NOMO-1 (cell line): Measurements from ENCODE around the gene SPOCK3.
"Not testable (repeated sequence)": the region's sequence is repeated elsewhere in the genome, so short reads cannot be mapped to it uniquely, and the experiment has no call there.

Source experiments
- DNase-seq, 2 experiments: peaks; one replicate each; lab custom pipeline; 2025; ENCODE audit not compliant: unreplicated experiment in 2 of 2; lab: John Stamatoyannopoulos, UW

SPOCK3 gene

DNA sequence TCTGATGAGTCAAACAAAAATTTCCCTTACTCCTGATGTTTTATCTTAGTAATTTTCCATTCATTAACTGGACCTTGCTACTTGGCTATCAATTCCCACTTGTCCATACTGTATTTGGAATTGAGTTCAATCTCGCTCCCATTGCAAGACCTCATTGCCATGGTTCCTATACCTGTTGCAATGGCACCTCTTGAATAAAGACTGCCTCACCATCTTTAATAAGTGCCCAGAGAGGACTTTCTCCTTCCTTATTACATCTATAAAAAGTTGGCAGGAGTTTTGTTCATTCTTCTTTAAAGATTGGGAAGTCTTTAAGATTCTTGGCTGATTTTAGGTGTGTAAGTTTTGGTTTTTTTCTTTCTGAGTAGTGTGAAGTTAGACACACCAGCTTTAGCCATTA lies 397.4 kb downstream of the SPOCK3 start:
- no peak for DNase-seq

DNA sequence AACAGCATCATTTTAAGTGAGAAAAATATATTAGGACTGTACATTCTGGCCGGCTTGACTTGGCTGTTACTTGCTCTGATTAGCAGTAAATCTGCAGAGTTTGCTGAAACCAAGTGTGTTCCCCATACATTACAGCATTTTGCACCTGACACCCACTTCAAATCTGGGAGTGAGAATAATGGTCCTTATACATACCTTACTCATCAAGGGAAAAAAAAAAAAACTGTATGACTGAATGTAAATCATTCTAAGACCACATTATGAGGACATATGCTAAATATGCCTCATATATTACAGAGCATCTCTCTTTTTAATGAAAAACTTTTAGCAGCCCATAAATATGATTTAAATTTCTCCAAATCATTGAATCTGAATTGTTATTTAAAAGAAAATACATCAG lies 406.7 kb downstream of the SPOCK3 start:
- DNase-seq = no peak

DNA sequence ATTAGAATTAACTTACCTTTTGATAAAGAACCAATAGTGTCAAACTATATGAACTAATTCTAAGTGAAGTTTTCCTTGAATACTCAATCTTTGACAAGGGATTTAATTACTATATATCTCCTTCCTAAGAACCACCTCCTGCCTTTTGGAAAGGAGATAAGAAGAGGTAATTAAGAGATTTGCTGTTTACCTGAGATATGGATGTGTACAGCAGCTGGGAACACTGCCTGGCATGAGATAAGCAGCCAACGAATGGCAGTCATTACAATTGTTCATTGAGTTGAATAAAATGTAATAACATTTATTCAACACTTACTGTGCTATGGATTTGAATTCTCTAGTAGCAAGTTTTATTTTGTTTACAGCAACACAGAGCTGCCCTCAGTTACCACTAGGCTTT lies 407.1 kb downstream of the SPOCK3 start:
- DNase-seq = no peak

DNA sequence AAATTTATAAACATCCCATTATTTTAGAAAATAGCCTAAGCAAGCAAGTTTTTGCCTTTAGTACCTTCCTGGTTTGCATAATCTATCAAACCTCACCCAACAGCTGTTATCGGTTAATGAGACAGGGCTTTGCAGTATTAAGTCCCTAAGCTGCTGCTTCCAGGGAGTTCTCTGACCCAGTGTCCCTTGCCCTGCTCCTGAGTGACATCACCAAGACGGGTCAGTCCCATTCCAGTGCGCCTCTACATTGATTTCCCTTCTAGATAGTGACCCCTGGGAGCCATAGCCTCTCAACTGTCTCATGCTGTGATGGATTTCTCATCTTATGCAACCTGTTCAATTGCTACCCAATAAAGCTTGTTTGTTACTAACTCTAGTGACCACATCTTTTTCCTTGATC lies 410.4 kb downstream of the SPOCK3 start:
- no peak for DNase-seq

DNA sequence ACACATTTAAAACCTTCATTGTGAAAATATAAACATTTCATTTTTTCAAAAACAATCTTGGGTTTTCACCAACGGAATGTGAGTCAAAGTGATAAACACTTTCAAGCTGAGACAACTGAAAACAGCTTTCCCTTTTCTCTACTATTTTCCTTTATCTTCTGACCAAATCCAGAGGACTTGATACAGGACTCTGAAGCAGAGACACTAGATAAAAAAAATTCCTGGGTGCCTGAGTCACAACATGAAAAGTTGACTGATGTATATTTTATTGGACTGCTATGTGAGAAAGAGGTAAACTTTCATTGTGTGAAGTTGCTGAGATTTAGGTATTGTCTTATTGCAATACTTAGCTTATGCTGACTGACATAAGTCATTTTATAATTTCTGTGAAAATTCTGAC lies 411.2 kb downstream of the SPOCK3 start:
- DNase-seq = no peak

DNA sequence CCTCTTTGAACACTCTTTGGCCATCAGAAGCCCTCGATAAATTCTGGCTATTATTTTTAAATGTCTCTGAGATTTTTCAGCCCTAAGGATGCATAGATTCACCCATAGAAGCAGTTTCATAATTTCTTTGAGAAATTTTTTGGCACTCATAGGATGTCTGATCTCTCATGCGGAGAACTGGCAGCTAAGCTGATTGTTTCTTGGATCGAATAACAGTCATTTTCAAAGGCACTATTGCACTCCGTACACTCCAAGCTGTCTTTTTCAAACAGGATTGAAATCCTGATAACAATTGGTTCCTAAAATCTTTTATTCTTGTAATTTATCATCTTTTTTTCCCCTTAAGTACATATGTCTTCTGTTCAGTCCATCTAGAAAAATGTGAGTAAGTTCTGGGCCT lies 411.9 kb downstream of the SPOCK3 start:
- DNase-seq = no peak

DNA sequence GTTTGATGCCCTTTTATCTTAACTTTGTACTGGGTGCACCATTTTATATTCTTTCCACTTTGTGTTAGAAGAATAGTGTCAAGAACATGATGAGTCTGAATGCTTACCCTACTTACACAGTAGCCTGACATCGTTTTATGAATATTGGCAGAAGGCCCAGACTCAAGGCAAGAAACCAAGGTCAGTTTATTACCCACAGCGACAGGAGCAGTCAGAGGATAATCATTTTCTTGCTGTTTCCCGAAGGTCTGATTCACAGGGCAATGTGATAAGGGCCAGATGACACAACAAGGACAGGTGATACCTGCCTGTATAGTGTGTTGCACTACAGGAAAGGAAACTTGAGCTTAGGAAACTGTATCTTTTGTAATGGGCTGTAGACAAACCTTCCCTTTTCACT lies 417.4 kb downstream of the SPOCK3 start:
- no peak for DNase-seq

DNA sequence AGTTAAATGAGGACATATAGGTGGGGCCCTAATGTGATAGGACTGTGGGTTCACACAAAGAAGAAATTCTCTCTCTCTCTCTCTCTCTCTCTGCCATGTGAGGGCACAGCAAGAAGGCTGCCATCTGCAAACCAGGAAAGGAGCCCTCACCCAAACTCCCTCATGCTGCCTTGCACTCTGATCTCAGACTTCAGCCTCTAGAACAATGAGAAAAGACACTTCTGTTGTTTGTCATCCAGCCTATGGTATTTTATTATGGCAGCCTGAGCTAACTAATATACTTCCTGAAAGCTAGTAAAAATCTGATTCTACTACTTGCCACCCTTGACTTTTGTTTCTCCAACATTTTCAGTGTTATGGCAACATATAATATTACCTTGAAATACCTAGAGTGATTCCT lies 425.9 kb downstream of the SPOCK3 start:
- DNase-seq = no peak

DNA sequence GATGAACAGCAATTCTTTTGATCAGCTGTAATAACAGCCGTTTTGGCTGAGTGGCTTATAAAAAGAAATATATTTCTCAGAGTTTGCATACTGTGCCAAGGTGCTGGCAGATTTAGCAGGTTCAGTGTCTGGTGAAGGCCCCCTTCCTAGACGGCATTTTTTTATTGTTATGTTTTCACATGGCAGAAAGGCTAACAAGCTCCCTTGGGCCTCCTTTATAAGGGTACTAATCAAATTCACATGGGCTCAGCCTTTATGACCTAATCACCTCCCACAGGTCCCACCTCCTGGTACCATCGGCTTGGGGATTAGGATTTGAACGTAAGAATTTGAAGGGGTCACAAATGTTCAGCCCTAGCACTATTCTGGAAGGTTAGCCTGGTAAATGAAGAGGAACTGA lies 431.9 kb downstream of the SPOCK3 start:
- DNase-seq = no peak

DNA sequence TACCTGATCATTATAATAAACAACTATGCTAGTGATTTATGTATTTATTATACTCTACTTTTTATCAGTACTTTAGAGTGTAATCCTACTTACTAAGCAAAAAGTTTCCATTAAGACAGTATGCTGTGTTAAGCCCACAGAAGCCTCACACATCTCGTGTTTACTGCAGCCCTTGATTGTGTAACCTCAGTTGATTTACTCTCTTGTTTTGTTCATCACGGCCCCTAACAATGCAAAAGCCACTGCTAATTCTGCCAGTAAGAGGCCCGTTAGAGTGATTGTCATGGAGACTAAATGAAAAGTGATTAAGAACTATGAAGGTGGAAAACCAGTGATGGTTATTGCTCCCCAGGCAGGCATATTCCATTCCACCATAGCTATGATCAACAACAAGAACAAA lies 436.2 kb downstream of the SPOCK3 start:
- no peak for DNase-seq

DNA sequence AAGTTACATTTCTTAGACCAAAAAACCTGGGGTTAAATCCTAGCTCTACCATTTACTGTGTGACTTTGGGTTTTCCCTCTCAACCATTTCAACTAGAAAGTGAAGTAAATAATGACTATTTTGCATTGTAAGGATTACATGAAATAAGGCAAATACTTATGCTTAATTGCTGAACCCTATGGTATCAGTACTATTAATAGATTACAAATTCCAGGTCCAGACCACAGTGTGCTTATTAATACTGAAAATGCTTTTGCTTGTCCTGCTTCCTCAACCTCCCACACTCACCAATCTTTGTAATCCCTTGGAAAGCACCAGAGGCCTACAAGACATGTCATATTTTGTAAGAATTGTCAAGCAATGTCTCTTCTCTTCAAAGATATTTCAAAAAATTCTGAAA lies 456.5 kb downstream of the SPOCK3 start:
- DNase-seq = no peak

DNA sequence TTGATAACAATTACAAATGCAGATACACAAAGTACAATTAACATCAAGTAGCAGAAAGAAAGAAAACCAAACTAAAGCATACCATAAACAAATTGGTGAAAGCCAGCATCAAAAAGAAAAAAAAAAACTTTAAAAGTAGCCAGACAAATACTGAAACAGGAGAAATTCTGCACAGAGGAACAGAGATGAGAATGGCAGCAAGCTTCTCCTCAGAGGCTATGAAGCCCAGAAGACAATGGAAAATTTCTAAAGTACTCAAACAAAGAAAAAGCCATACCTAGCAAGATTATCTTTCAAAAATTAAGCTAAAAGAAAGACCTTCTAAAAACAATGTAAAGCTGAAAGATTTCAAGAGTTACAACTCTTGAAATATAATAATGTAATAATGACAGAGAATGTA lies 471.3 kb downstream of the SPOCK3 start:
- no peak for DNase-seq

DNA sequence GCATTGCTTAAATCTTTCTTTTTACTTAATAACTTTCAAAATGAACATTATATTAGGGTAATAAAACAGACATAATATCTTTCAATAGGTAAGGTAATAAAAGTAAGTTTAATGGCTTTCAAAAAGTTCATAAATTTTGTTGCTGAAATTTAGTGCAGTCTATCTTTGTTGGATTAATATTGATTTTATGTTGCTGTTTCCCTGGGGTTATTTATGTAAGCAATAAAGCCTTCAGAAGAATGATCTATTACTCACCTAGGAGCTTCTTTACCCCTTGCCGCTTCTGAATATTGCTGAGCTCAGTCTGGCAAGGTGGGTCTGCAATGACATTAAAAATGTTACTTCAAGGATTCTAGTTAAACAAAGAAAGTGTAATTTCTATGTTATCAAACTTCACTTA lies 492.6 kb downstream of the SPOCK3 start:
- no peak for DNase-seq

DNA sequence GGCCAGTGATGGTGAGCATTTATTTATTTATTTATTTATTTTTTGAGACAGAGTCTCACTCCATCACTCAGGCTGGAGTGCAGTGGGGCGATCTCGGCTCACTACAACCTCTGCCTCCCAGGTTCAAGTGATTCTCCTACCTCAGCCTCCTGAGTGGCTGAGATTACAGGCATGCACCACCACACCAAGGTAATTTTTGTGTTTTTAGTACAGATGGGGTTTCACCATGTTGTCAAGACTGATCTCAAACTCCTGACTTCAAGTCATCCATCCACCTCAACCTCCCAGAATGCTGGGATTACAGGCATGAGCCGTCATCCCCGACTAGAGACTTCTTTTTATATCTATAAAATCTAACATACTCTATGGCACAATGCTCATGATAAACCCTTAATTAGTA lies 495.1 kb downstream of the SPOCK3 start:
- not testable (repeated sequence) for DNase-seq

DNA sequence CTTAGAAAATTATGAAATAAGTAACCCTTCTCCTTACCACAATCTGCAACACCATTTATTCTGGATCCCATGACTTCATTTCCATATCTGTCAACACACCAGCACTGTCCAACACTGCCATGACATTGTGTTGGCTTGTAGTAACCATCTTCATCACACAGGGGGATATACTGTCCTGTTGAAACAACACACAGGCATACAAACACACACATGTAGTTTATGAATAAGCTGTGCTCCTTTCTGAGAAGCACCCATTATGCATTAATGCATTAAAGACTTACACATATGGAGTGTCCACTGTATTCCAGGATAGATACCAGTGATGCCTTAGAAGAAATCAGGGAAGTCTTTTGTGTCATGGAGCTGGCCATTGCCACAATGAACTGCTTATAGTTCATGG lies 496.9 kb downstream of the SPOCK3 start:
- DNase-seq = no peak

DNA sequence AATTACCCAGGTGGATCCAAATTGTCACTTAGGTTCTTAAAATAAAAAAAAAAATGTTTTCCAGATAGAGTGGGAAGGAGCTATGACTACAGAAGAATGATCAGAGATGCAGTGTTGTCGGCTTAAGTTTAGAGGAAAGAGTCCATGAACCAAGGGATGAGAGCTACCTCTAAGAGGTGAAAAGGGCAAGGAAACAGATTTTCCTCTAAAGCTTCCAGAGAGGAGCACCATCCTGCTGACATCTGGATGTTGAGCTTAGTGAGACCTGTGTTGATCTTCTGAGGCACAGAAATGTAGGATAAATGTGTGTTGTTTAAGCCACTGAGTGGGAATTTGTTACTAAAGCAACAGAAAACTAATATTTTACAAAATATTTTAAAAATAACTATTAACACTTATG lies 498.7 kb downstream of the SPOCK3 start:
- DNase-seq = no peak

DNA sequence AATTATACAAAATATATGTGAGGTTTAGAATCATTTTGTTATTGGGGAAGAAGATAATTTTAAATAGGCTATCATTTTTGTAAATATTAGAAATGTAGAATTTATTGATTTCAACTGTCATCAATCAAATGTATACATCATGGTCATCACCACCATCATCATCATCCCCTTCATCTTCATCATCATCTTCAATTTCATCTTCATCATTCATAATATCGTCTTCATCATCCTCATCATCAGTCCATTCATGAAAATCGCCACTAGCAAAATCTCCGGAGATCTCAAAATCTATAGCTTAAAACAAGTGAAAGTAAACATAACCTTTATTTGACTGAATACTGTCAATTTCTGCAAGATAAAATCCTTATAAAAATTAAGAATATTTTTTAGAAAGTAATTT lies 499.5 kb downstream of the SPOCK3 start:
- no peak for DNase-seq

DNA sequence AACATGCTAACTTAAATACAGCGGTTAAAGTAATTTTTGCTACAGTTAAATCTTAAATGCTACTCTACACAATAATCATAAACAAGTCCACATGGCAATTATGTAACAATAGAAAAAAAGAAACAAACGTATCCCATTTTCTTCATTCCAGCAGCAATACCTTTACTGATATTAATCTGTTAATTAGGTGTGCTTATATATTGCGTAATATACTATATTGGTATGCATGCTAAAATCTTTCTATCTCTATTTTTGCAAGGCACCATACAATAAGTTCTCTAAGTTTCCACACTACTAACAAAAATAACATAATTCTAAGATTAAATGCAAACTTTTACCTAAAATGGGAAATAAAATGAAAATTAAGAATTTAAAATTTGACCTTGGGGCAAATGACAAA lies 500.6 kb downstream of the SPOCK3 start:
- DNase-seq = no peak

DNA sequence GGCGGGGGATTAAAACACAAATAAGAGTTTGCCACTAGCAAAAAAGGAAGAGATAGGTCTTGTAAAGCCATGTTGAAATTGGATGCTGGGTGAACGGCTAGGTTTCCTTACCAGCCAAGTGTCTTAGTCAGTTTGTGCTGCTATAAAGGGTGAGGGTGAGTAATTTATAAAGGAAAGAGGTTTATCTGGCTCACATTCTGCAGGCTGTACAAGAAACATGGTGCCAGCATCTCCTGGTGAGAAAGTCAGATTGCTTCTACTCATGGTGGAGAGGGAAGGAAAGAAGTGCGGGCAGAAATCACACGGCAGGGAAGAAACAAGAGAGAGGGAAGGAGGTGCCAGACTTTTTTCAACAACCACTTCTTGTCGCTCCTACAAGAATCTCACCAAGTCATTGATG lies 507.5 kb downstream of the SPOCK3 start:
- no peak for DNase-seq

DNA sequence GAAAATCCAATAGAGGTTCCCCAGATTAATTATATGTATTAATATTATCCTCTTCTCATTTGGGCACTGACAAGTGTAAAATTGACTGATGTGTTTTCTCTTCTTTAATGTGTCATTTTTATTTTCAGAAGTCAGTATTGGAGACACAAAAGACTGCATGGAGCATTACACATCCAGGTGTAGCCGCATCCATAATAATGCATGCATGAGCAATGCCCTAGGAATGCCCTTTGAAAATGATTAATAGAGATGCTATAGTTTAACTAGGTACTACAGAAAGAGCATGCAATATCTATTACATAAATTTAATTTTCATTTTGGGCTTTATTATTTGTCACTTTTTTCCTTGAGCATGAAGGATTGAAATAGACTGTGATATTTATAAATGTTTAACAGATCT lies 509.9 kb downstream of the SPOCK3 start:
- DNase-seq = no peak

DNA sequence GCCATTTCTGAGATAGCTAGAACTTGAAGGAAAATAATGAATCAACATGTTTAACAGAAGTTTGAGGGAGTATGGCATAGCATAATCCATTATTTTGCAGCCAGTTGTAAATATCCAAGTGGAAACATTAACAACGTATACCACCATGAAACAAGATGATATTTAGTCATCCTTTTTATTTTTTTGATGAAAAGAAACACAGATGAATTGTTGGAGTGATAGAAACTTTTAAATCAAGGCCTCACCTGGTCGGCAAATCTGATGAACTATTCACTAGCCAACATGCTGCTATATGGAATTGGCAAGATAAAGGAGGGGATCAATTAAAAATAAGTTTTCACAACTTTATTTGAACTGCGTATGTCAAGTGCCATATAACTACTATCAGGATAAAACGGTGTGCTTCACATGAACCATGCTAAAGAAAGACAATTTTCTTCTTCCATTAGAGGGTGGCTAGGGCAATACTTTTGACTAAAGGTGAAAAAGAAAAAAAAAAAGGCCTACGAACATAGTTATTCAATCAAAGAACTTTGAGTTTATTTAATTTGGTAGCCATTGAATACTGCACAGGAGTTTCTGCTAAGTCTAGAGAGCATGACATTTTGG lies 510.7 kb downstream of the SPOCK3 start:
- no peak for DNase-seq

DNA sequence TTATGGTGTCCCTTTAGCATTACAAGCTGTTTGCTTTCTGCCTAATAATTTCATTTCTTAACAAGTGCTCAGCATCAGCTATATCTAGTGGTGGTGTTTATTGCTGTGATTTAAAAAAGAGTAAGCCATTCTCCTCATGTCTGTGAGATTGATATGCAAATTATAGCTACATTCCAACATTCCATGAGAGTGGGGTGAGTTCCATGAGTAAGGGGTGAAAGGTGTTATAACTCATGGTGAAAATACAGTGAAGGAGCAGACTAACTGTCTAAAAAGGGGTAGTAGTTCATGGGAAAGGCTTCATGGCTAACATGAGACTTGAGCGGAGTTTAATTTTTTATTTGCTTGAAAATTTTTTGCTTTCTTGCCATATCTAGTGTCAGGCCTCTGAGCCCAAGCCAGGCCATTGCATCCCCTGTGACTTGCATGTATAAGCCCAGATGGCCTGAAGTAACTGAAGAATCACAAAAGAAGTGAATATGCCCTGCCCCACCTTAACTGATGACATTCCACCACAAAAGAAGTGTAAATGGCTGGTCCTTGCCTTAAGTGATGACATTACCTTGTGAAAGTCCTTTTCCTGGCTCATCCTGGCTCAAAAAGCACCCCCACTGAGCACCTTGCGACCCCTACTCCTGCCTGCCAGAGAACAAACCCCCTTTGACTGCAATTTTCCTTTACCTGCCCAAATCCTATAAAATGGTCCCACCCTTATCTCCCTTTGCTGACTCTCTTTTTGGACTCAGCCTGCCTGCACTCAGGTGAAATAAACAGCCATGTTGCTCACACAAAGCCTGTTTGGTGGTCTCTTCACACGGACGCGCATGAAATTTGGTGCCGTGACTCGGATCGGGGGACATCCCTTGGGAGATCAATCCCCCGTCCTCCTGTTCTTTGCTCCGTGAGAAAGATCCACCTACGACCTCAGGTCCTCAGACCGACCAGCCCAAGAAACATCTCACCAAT lies 518.3 kb downstream of the SPOCK3 start:
- DNase-seq = not testable (repeated sequence)
